ENCODE results near the gene AFF3. TPM values are rescaled to one million over a fixed set of nuclear protein-coding genes. Genes with fewer than 3 reads are reported as not detected.
"Not testable (repeated sequence)": the region's sequence is repeated elsewhere in the genome, so short reads cannot be mapped to it uniquely, and the experiment has no call there.

The AFF3 gene
- total RNA-seq, 1 donor from 2014 or later: 12.2 TPM

DNA sequence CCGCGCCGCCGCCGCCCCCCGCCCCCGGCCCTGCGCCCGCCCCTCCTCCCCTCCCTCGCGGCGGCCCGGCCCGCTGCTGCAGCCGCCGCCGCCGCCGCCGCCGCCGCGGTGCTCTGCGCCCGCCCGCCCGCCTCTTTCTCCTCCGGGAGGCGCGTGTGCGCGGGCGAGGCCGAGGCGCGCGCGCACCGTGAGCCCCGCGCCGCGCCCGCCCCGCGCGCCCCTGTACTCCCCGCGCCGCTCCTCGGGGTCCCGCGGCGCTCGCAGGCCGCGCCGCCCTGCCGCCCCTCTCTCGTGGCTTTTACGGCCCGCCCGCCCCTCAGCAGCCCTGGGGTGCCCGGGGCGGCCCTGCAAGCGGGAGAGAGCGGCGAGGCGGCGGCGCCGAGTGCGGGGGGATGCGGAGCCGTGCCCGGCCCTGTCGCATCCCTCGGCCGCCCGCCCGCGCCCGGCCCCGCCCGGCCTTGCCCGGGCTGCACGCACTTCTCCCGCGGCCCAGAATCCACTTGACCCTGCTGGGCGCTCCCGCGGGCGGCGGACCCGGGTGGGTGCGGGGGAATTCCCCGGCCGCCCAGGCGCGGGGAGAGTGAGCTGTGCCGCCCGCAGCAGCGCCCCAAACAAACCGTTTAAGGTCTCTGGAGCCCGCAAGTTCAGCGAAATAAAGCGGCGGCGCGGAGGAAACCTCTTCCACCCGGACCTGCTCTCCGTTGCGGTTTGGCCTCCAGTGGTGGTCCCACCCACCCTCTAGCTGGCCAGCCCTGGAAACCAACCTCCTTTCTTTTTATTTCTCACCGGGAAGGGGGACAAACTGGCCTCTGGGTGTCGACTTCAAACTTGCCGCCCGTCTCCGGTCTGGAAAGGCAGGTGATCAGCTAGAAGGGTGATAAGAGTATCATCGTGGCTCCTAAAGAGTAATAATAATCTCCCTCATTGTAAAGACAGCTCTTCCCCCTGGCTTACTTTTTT lies 37.4 kb downstream of the AFF3 start:
- TF ChIP-seq, protein P1, sequence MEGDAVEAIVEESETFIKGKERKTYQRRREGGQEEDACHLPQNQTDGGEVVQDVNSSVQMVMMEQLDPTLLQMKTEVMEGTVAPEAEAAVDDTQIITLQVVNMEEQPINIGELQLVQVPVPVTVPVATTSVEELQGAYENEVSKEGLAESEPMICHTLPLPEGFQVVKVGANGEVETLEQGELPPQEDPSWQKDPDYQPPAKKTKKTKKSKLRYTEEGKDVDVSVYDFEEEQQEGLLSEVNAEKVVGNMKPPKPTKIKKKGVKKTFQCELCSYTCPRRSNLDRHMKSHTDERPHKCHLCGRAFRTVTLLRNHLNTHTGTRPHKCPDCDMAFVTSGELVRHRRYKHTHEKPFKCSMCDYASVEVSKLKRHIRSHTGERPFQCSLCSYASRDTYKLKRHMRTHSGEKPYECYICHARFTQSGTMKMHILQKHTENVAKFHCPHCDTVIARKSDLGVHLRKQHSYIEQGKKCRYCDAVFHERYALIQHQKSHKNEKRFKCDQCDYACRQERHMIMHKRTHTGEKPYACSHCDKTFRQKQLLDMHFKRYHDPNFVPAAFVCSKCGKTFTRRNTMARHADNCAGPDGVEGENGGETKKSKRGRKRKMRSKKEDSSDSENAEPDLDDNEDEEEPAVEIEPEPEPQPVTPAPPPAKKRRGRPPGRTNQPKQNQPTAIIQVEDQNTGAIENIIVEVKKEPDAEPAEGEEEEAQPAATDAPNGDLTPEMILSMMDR (IDR thresholded peaks at IDR 0.05; ENCODE audit: unreplicated experiment): no peak
- Mint-ChIP-seq H3K9me3 (ENCODE audit: unreplicated experiment) (peaks cover 4% of the 10 kb centered on the region), H3K4me3 (ENCODE audit: unreplicated experiment) (peak overlapping the region; percentile 89), H3K27me3 (ENCODE audit: unreplicated experiment) (peaks cover 11% of the 10 kb centered on the region), H3K4me1 (ENCODE audit: unreplicated experiment) (peaks cover 34% of the 10 kb centered on the region), H3K27ac (ENCODE audit: unreplicated experiment) (peak overlapping the region; percentile 41), H3K36me3 (ENCODE audit: low read depth, unreplicated experiment) (no peaks in the 10 kb centered on the region)
- DNase-seq (ENCODE audit: low spot score): peak; percentile 37

DNA sequence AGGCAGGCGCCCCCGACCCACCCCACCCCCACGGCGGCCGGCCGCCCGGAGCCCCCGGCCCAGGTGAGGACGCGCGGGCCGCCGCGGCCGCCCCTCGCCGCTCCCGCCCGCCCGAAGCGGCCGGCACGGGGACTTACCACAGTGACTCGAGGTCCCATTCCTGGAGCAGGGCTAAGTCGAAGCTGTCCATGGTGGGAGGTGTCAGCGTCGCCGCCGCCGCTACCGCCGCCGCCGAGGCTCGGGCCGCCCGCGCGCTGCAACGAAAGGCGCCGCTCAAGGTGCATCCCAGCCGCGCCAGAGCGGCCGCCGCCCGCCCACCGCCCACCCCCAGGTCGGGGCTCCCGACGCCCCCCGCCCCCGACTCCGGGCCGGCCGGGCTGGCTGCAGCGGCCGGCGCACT lies 38.1 kb downstream of the AFF3 start:
- not testable (repeated sequence) for H3K27ac Mint-ChIP-seq (ENCODE audit: unreplicated experiment); H3K36me3 Mint-ChIP-seq (ENCODE audit: low read depth, unreplicated experiment); H3K9me3 Mint-ChIP-seq (ENCODE audit: unreplicated experiment); DNase-seq (ENCODE audit: low spot score); H3K4me3 Mint-ChIP-seq (ENCODE audit: unreplicated experiment)
- Mint-ChIP-seq H3K27me3 (ENCODE audit: unreplicated experiment) (peaks cover 11% of the 10 kb centered on the region), H3K4me1 (ENCODE audit: unreplicated experiment) (peaks cover 30% of the 10 kb centered on the region)

DNA sequence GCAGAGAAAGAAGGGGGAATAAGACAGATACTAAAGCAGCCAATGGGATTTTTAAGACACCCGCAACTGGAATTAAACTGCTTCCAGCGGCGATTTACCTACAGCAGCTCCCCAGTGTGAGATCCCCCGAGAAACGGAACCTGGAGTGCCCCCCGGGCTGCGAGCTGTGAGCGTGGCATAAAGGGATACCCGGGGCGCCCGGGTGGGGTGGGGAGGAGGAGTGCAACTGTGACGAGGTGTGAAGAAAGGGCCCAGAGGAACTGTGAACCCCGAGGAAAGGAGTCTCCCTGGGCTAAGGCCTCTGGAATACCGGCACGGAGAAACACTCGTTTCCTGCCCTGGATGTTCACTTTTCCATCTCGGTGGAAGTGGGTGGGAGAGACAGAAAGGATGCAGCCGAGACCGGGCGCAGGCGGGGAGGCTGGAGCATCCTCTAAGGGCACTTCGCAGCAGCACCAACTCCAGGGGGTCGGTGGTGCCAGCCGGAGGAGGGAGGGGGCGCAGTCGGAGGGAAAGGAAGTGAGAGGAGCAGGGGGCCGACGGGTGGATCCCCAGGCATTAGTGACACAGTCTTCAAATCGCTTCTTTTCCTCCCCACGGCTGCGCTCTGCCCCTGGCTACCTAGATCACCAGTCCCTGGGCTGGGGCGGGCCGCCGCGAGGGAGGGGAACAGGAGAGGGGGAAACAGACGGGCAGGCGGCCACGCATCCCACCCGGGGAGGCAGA lies 38.7 kb downstream of the AFF3 start:
- not testable (repeated sequence) for DNase-seq (ENCODE audit: low spot score); H3K4me3 Mint-ChIP-seq (ENCODE audit: unreplicated experiment); H3K36me3 Mint-ChIP-seq (ENCODE audit: low read depth, unreplicated experiment); H3K9me3 Mint-ChIP-seq (ENCODE audit: unreplicated experiment); H3K27ac Mint-ChIP-seq (ENCODE audit: unreplicated experiment)
- H3K27me3 Mint-ChIP-seq (ENCODE audit: unreplicated experiment): peaks cover 11% of the 10 kb centered on the region
- peaks cover 30% of the 10 kb centered on the region for H3K4me1 Mint-ChIP-seq (ENCODE audit: unreplicated experiment)

DNA sequence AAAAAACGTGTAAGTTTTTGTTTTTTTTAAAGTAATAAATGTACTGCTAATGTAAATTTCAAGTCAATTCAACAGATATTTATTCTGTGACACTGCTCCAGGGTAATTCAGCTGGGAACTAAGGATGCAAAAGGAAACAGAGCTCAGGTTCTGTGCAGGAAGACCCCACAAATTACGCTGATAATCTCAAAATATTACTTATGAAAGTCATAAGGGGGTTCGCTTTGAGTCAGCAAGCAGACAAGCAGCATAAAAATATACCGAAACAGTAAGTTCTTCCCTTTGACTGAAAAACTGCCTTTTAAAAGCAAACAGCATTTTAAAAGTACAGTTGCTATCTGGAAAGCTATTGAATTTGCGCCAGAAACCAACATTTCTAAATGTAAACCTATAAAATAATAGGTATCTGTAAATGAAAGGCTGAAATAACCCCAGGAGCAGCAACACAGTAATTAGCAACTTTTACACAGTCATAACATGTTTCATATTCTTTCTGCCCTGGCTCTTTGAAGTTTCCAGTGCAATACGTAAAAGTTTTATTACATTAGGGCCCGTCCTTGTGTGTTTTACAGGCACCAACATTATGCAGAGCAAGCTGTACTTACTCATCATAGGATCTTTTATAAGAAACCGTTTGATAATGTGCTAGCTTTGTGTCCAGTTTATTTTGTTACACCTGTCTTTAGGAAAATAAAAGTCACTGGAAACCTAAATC lies 39.8 kb downstream of the AFF3 start:
- not testable (repeated sequence) for H3K36me3 Mint-ChIP-seq (ENCODE audit: low read depth, unreplicated experiment); H3K27ac Mint-ChIP-seq (ENCODE audit: unreplicated experiment); H3K4me3 Mint-ChIP-seq (ENCODE audit: unreplicated experiment); H3K9me3 Mint-ChIP-seq (ENCODE audit: unreplicated experiment); DNase-seq (ENCODE audit: low spot score)
- peaks cover 11% of the 10 kb centered on the region for H3K27me3 Mint-ChIP-seq (ENCODE audit: unreplicated experiment)
- peaks cover 24% of the 10 kb centered on the region for H3K4me1 Mint-ChIP-seq (ENCODE audit: unreplicated experiment)

DNA sequence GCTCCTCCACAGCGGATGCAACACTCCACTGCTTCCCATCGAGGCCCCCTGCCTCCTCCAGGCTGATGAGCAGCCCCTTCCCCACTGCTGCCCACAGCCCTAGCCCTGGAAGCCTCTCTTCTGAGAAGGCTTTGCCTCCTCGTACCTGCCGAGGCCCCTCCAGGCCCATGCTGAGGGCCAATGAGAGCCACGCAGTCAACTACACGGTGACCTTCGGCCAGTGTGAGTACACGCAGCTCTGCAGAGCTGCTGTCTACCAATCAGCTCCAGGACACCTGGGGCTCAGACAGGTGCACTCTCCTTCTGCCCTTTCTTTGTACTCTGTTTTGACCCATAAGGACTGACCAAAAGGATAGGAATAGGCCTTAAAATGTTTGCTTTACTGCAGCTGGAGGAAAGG lies 43.5 kb downstream of the AFF3 start:
- not testable (repeated sequence) for H3K4me1 Mint-ChIP-seq (ENCODE audit: unreplicated experiment); H3K27me3 Mint-ChIP-seq (ENCODE audit: unreplicated experiment); H3K9me3 Mint-ChIP-seq (ENCODE audit: unreplicated experiment); H3K27ac Mint-ChIP-seq (ENCODE audit: unreplicated experiment); H3K4me3 Mint-ChIP-seq (ENCODE audit: unreplicated experiment); H3K36me3 Mint-ChIP-seq (ENCODE audit: low read depth, unreplicated experiment); DNase-seq (ENCODE audit: low spot score)

DNA sequence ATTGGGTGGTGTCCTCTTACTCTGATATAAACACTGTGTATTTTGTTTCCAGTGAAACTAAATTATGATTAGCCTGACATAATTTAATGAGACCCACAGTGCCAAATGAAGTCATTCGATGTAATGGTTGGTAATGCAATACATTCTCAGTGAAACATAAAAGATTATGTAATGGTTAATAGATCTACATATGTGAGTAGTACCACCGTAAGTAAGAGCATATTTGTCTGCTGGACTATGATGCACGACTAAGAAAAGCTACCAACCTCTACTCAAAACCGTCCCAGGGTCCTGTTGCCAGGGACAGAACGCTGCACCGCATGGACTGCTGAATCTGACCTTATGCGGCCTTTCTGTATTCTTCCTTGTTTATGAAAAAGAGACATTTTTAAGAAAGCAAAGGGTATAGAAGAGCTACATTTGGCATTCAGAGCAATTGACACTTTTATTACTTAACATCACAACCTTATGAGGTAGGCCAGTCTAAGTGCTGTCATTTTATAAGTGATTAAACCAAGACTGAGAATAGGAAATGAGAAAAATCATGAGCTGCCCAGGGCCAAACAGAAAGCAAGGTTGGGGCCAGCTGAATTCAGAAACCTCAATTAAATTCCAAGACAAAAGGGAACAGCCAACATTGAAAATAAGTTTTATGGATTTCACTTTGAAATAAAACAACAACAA lies 44.6 kb downstream of the AFF3 start:
- H3K4me1 Mint-ChIP-seq (ENCODE audit: unreplicated experiment); H3K36me3 Mint-ChIP-seq (ENCODE audit: low read depth, unreplicated experiment); H3K27ac Mint-ChIP-seq (ENCODE audit: unreplicated experiment): not testable (repeated sequence)

DNA sequence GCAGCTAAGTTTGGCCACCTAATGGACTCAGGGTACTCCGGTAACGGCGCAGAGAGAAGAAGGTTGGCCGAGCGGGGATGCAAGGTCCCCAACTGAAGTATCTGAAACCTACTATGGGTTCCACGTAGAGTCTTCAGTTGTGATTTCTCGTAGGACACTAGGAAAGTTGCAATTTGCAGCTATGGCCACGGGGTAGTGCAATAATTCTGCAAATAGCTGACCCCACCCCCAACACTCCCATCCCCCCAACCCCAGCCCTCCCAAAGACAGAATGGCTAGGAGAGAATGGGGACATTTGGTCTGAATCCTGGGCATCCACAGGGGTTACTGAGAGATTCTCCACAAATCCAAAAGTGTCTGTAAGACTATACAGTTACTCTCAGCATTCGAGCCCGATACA lies 46.5 kb downstream of the AFF3 start:
- H3K27me3 Mint-ChIP-seq (ENCODE audit: unreplicated experiment); H3K9me3 Mint-ChIP-seq (ENCODE audit: unreplicated experiment); H3K4me3 Mint-ChIP-seq (ENCODE audit: unreplicated experiment); DNase-seq (ENCODE audit: low spot score); H3K36me3 Mint-ChIP-seq (ENCODE audit: low read depth, unreplicated experiment); H3K4me1 Mint-ChIP-seq (ENCODE audit: unreplicated experiment); H3K27ac Mint-ChIP-seq (ENCODE audit: unreplicated experiment): not testable (repeated sequence)

More for the DNA sequence above, 44.6 kb downstream of the AFF3 start:
- not testable (repeated sequence) for H3K9me3 Mint-ChIP-seq (ENCODE audit: unreplicated experiment); DNase-seq (ENCODE audit: low spot score); H3K27me3 Mint-ChIP-seq (ENCODE audit: unreplicated experiment); H3K4me3 Mint-ChIP-seq (ENCODE audit: unreplicated experiment)

DNA sequence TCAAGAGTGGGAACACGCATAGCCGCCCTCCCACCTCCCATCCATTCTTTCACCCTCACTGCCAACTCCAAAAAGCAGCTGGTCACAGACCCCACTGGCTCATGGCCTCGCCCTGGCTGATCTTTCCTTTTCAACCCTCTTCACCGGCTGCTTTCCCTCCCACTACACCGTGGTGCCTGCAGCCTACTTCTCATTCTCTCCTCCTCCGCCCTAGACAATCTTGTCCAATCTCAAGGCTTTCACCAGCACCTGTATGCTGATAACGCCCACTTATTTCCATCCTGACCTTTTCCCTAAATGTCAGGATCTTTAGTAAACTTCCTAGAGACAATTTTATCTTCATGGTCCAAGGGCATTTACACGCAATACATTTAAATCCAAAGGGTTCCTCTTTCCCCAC lies 50.6 kb downstream of the AFF3 start:
- not testable (repeated sequence) for DNase-seq (ENCODE audit: low spot score); H3K36me3 Mint-ChIP-seq (ENCODE audit: low read depth, unreplicated experiment); H3K9me3 Mint-ChIP-seq (ENCODE audit: unreplicated experiment); H3K27me3 Mint-ChIP-seq (ENCODE audit: unreplicated experiment); H3K27ac Mint-ChIP-seq (ENCODE audit: unreplicated experiment); H3K4me3 Mint-ChIP-seq (ENCODE audit: unreplicated experiment); H3K4me1 Mint-ChIP-seq (ENCODE audit: unreplicated experiment)

DNA sequence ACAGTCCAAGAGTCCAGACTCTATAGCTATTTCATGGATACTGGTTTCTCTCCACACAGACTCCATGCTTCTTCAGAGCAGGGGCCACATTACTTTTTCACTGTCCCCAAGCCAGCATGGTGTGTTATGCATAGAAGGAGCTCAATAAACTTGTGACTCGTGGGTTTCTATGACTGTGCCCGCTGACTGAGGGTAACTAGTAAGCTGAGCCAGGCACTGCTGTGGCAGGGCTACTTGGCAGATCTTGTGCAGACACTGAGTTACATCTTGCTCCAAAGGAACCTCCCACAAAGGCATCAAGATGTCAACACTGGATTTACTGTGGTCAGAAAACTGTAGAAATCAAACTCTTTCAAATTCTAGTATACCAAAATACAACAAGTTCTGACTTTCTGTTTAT lies 56.6 kb downstream of the AFF3 start:
- not testable (repeated sequence) for H3K4me3 Mint-ChIP-seq (ENCODE audit: unreplicated experiment); H3K9me3 Mint-ChIP-seq (ENCODE audit: unreplicated experiment); H3K4me1 Mint-ChIP-seq (ENCODE audit: unreplicated experiment)

DNA sequence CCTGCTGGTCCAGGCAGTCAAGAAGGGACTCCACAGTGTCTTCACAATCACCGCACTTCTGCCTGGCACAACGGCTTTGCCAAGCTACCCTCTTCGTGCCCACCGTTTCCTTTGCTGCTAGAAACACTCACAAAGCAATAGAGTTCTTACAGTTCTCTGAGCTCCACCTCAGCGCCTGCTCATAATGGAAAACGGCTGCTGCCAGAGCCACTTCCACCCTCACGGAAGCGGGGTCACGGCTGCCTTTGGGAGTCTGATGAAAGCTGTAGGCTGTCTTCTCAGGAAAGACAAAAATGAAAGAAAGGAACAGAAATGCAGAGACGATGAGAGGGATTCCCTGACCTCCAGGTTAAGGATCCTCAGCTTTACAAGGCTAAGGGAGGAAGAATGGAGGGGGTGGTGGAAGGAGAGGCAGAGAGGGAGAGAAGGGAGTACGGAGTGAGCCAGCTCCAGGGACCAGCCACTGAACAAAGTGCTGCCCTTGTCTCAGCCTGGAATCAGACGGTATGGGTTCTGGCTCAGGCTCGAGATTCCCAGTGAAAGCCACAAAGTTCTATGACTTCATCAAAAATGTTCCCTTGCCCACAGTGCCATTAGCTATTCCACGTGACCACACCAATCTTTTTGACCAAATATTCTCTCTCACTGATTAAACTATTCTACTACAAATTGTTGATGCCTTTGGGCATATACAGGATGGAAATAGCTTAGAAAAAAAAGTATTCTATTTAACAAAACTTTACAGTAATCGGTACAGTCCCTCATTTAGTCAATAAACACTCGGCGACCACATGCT lies 58.8 kb downstream of the AFF3 start:
- not testable (repeated sequence) for H3K9me3 Mint-ChIP-seq (ENCODE audit: unreplicated experiment); H3K36me3 Mint-ChIP-seq (ENCODE audit: low read depth, unreplicated experiment); H3K27ac Mint-ChIP-seq (ENCODE audit: unreplicated experiment); H3K27me3 Mint-ChIP-seq (ENCODE audit: unreplicated experiment); H3K4me3 Mint-ChIP-seq (ENCODE audit: unreplicated experiment); DNase-seq (ENCODE audit: low spot score); H3K4me1 Mint-ChIP-seq (ENCODE audit: unreplicated experiment)

More for the DNA sequence above, 56.6 kb downstream of the AFF3 start:
- DNase-seq (ENCODE audit: low spot score); H3K27me3 Mint-ChIP-seq (ENCODE audit: unreplicated experiment); H3K27ac Mint-ChIP-seq (ENCODE audit: unreplicated experiment); H3K36me3 Mint-ChIP-seq (ENCODE audit: low read depth, unreplicated experiment): not testable (repeated sequence)
